Epithelial cell of prostate (primary cell): ENCODE results near the gene BRF1.

Source experiments
- DNase-seq: peaks from one replicate; pipeline ENCODE4 v3.0.0-alpha.2; 2011; ENCODE audit warnings: low read depth, low spot score
- H3K27ac ChIP-seq: fragments of 450-650 bp; 2 replicates; pipeline ENCODE4 v1.5.1; 2017; ENCODE audit warnings: mild to moderate bottlenecking

BRF1 gene

GRCh38 chr14:105201925-105202513 is 98.8 kb downstream of the BRF1 start:
- DNase-seq: no peak
- no peak overlapping the region for H3K27ac ChIP-seq

- H3K27ac ChIP-seq: no peak overlapping the region
- DNase-seq: no peak
Observed at GRCh38 chr14:105201156-105201924, 99.5 kb downstream of the BRF1 start.

GRCh38 chr14:105200641-105201040 is 100.2 kb downstream of the BRF1 start:
- H3K27ac ChIP-seq: no peak overlapping the region
- no peak for DNase-seq

- DNase-seq: no peak
- no peak overlapping the region for H3K27ac ChIP-seq
Observed at GRCh38 chr14:105200074-105200473, 100.7 kb downstream of the BRF1 start.

- H3K27ac ChIP-seq: no peak overlapping the region
- DNase-seq: no peak
Observed at GRCh38 chr14:105199093-105199492, 101.7 kb downstream of the BRF1 start.

- DNase-seq: no peak
- H3K27ac ChIP-seq: no peak overlapping the region
Observed at GRCh38 chr14:105198588-105198987, 102.2 kb downstream of the BRF1 start.

- H3K27ac ChIP-seq: no peak overlapping the region
- DNase-seq: no peak
Observed at GRCh38 chr14:105197211-105197641, 103.6 kb downstream of the BRF1 start.

GRCh38 chr14:105196265-105196960 is 104.4 kb downstream of the BRF1 start:
- no peak for DNase-seq
- H3K27ac ChIP-seq: no peak overlapping the region

GRCh38 chr14:105195522-105196264 is 105.1 kb downstream of the BRF1 start:
- no peak for DNase-seq
- H3K27ac ChIP-seq: no peak overlapping the region

- no peak overlapping the region for H3K27ac ChIP-seq
Observed at GRCh38 chr14:105195051-105195450, 105.8 kb downstream of the BRF1 start.

GRCh38 chr14:105193916-105194782 is 106.7 kb downstream of the BRF1 start:
- DNase-seq: no peak
- no peak overlapping the region for H3K27ac ChIP-seq

More at GRCh38 chr14:105195051-105195450, 105.8 kb downstream of the BRF1 start:
- DNase-seq: no peak

- DNase-seq: no peak
- no peak overlapping the region for H3K27ac ChIP-seq
Observed at GRCh38 chr14:105192866-105193731, 107.7 kb downstream of the BRF1 start.

GRCh38 chr14:105187935-105188524 is 112.8 kb downstream of the BRF1 start:
- DNase-seq: no peak
- no peak overlapping the region for H3K27ac ChIP-seq

- no peak overlapping the region for H3K27ac ChIP-seq
- DNase-seq: no peak
Observed at GRCh38 chr14:105187116-105187515, 113.7 kb downstream of the BRF1 start.

- no peak for DNase-seq
- H3K27ac ChIP-seq: no peak overlapping the region
Observed at GRCh38 chr14:105185973-105186372, 114.8 kb downstream of the BRF1 start.

- H3K27ac ChIP-seq: no peak overlapping the region
- no peak for DNase-seq
Observed at GRCh38 chr14:105185001-105185400, 115.8 kb downstream of the BRF1 start.

GRCh38 chr14:105184461-105184860 is 116.3 kb downstream of the BRF1 start:
- no peak for DNase-seq
- H3K27ac ChIP-seq: no peak overlapping the region

GRCh38 chr14:105182296-105183020 is 118.3 kb downstream of the BRF1 start:
- no peak for DNase-seq
- no peak overlapping the region for H3K27ac ChIP-seq
